Measurements from ENCODE around the gene GAGE13.
"Not testable (repeated sequence)": the region's sequence is repeated elsewhere in the genome, so short reads cannot be mapped to it uniquely, and the experiment has no call there.

Gene GAGE13

DNA sequence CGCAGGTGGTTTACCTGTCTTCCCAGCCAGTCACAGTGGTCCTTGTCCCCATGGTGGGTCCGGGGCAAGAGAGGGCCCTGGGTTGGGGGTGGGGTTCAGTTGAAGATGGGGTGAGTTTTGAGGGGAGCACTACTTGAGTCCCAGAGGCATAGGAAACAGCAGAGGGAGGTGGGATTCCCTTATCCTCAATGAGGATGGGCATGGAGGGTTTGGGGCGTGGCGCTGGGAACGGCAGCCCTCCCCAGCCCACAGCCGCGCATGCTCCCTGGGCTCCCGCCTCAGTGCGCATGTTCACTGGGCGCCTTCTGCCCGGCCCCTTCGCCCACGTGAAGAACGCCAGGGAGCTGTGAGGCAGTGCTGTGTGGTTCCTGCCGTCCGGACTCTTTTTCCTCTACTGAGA is at the start of gene GAGE13:
GAGE13 (plus strand) TSS at position 301 of the 400 bp plus-strand sequence. CDS start 1,156 bp downstream, outside the sequence.
- H3K4me1 ChIP-seq (ENCODE audit: insufficient read depth, low read length); H3K9ac ChIP-seq (ENCODE audit: low read depth, low read length); H3K36me3 ChIP-seq (ENCODE audit: insufficient read depth, low read length); H3K9me3 ChIP-seq (ENCODE audit: control insufficient read depth, insufficient read depth, low read length): not testable (repeated sequence)

DNA sequence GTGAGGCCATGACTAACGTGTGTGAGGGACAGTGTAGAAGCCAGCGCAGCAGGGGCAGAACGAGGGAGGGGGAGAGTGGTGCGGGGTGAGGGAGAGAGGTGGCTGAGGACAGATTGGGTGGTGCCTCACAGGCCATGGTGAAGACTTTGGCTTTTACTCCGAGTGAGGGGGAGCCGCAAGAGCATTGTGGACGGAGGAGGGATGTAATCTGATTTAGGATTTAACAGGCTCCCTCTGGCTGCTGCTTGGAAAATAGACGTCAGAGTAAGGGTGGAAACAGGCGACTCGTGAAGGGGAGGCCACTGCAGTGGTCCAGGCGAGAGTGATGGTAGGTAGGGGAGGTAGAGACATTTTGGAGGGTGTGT is 48.8 kb upstream of the GAGE13 start:
- Histone ChIP-seq H3K9ac (ENCODE audit: low read depth, low read length) (peak overlapping the region; percentile 3; the same call in 1 of the 2 replicates), H3K36me3 (ENCODE audit: insufficient read depth, low read length) (no peaks in the 10 kb centered on the region), H3K9me3 (ENCODE audit: control insufficient read depth, insufficient read depth, low read length) (no peaks in the 10 kb centered on the region), H3K4me1 (ENCODE audit: insufficient read depth, low read length) (no peaks in the 10 kb centered on the region; the same call in 1 of the 2 replicates)

DNA sequence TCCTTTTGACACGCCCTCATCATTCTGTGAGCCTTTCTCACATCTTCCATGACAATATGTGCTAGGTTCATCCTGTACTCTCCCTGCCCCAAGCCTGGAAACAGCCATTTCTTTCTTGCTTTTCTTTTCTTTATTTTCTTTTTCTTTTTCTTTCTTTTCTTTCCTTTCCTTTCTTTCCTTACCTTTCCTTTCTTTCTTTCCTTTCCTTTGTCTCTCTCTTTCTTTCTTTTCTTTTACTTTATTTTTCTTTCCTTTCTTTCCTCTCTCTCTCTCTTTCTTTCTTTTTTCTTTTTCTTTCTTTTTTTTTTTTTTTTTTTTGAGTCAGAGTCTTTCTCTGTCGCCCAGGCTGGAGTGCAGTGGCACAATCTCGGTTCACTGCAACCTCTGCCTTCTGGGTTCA is 47.2 kb upstream of the GAGE13 start:
- no peaks in the 10 kb centered on the region for H3K9me3 ChIP-seq (ENCODE audit: control insufficient read depth, insufficient read depth, low read length)
- H3K4me1 ChIP-seq (ENCODE audit: insufficient read depth, low read length): no peaks in the 10 kb centered on the region; the same call in 1 of the 2 replicates
- no peaks in the 10 kb centered on the region for H3K36me3 ChIP-seq (ENCODE audit: insufficient read depth, low read length)
- no peak overlapping the region for H3K9ac ChIP-seq (ENCODE audit: low read depth, low read length)

- no peaks in the 10 kb centered on the region; the same call in 1 of the 2 replicates for H3K4me1 ChIP-seq (ENCODE audit: insufficient read depth, low read length)
- H3K9ac ChIP-seq (ENCODE audit: low read depth, low read length): no peak overlapping the region
- H3K9me3 ChIP-seq (ENCODE audit: control insufficient read depth, insufficient read depth, low read length): no peaks in the 10 kb centered on the region
- H3K36me3 ChIP-seq (ENCODE audit: insufficient read depth, low read length): no peaks in the 10 kb centered on the region
Measured at GRCh38 chrX:49286136-49286535, 45.2 kb upstream of the GAGE13 start.

GRCh38 chrX:49286581-49286980 is 44.8 kb upstream of the GAGE13 start:
- H3K9ac ChIP-seq (ENCODE audit: low read depth, low read length): no peak overlapping the region

DNA sequence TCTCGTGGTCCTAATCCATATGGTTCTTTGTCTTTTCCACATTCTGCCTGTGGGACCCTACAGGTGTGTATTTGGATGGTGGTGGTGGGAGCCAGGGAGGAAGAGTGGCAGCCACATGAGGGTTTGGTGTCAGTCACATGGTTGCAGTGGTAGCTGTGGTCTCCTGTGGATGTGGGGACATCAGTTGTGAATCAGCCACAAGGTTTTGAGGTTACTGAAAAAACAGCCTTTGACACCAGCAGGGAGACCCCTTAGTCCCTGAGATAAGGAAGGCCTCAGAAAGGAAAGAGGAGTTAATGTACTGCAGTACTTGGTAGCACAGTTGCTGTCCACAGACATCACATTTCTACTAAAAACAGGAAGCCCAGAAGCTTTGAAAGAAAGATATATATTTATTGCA is 43.7 kb upstream of the GAGE13 start:
- H3K9ac ChIP-seq (ENCODE audit: low read depth, low read length): no peak overlapping the region
- no peaks in the 10 kb centered on the region; the same call in 1 of the 2 replicates for H3K4me1 ChIP-seq (ENCODE audit: insufficient read depth, low read length)
- H3K9me3 ChIP-seq (ENCODE audit: control insufficient read depth, insufficient read depth, low read length): no peaks in the 10 kb centered on the region
- H3K36me3 ChIP-seq (ENCODE audit: insufficient read depth, low read length): no peaks in the 10 kb centered on the region

More at GRCh38 chrX:49286581-49286980, 44.8 kb upstream of the GAGE13 start:
- H3K36me3 ChIP-seq (ENCODE audit: insufficient read depth, low read length): no peaks in the 10 kb centered on the region
- no peaks in the 10 kb centered on the region; the same call in 1 of the 2 replicates for H3K4me1 ChIP-seq (ENCODE audit: insufficient read depth, low read length)
- H3K9me3 ChIP-seq (ENCODE audit: control insufficient read depth, insufficient read depth, low read length): no peaks in the 10 kb centered on the region

DNA sequence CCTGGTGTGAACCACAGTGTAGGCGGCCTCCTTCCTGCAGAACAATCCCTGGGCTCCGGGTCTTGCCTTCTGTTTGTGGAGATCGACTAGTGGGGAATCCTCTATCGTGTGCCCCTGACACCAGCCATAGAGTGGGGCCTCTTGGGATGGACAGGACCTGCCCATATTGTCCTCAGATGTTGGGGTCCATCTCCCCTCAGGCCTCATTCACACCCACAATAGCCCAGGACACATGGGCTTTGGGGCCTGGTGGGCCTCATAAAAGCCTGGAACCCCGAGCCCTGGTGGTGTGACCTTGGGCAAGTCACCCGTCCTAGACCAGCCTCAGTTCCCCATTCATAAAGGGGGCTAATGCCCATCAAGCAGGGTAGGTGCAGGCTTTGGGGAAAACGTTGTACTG is 41.2 kb upstream of the GAGE13 start:
- no peaks in the 10 kb centered on the region for H3K36me3 ChIP-seq (ENCODE audit: insufficient read depth, low read length)
- H3K9me3 ChIP-seq (ENCODE audit: control insufficient read depth, insufficient read depth, low read length): no peaks in the 10 kb centered on the region
- H3K9ac ChIP-seq (ENCODE audit: low read depth, low read length): no peak overlapping the region

GRCh38 chrX:49291615-49292337 is 39.6 kb upstream of the GAGE13 start:
- Histone ChIP-seq H3K9ac (ENCODE audit: low read depth, low read length) (no peak overlapping the region), H3K4me1 (ENCODE audit: insufficient read depth, low read length) (no peaks in the 10 kb centered on the region), H3K36me3 (ENCODE audit: insufficient read depth, low read length) (no peaks in the 10 kb centered on the region), H3K9me3 (ENCODE audit: control insufficient read depth, insufficient read depth, low read length) (no peaks in the 10 kb centered on the region)

More for the DNA sequence above, 41.2 kb upstream of the GAGE13 start:
- H3K4me1 ChIP-seq (ENCODE audit: insufficient read depth, low read length): no peaks in the 10 kb centered on the region

DNA sequence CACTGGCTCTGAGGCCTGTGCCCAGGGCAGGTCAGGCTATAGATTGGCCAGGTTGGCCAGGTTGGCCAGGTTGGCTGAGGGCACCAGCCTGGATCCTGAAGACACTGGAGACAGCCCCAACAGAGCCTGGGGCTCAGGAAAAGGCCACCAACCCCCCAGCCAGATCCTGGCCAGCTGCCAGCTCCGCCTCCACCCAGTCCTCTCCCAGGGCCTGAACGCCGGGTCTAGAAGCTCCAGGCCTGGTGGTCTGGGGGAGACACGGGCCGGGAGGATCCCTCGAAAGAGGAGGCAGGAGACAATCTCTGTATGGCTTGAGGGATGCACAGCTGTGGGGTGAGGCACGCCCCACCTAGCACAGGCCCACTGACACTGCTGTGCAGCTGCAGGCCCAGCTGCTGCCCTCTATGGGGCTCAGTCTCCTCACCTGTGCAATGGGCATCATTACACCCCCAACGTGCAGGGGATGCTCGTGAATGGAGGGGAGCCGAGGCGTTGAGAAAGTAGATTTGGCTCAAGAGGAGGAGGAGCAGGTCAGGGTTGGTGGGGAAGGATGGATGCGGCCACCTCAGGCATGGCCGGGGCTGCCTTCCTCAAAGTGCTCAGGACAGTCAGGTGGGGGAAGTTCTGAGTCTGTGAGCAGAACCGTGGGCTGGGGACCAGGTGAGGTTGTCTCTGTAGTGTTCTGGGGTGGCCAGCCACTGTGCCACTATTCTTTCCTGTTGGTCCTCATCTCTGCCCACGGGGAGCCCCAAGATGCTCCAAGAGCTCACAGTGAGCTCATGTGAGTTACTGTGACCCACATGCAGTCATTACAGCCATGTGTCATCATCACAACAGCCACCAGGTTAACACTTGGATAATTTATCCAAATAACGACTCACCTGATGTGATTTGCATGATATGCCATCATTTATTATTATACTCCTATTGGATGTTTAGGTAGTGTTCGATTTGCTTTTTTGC is 38.7 kb upstream of the GAGE13 start:
- Histone ChIP-seq H3K9ac (ENCODE audit: low read depth, low read length) (no peak overlapping the region), H3K9me3 (ENCODE audit: control insufficient read depth, insufficient read depth, low read length) (no peaks in the 10 kb centered on the region), H3K4me1 (ENCODE audit: insufficient read depth, low read length) (no peaks in the 10 kb centered on the region), H3K36me3 (ENCODE audit: insufficient read depth, low read length) (no peaks in the 10 kb centered on the region)

DNA sequence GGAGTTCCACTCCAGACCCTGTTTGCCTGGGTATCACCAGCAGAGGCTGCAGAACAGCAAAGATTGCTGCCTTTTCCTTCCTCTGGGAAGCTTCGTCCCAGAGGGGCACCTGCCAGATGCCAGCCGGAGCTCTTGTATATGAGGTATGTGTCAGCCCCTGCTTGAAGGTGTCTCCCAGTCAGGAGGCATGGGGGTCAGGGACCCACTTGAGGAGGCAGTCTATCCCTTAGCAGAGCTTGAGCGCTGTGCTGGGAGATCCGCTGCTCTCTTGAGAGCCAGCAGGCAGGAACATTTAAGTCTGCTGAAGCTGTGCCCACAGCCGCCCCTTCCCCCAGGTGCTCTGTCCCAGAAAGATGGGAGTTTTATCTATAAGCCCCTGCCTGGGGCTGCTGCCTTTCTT is 32.1 kb upstream of the GAGE13 start:
- not testable (repeated sequence) for H3K9me3 ChIP-seq (ENCODE audit: control insufficient read depth, insufficient read depth, low read length); H3K36me3 ChIP-seq (ENCODE audit: insufficient read depth, low read length); H3K4me1 ChIP-seq (ENCODE audit: insufficient read depth, low read length); H3K9ac ChIP-seq (ENCODE audit: low read depth, low read length)

- Histone ChIP-seq H3K36me3 (ENCODE audit: insufficient read depth, low read length) (no peaks in the 10 kb centered on the region), H3K9me3 (ENCODE audit: control insufficient read depth, insufficient read depth, low read length) (no peaks in the 10 kb centered on the region), H3K4me1 (ENCODE audit: insufficient read depth, low read length) (no peaks in the 10 kb centered on the region), H3K9ac (ENCODE audit: low read depth, low read length) (no peak overlapping the region)
Measured at GRCh38 chrX:49300703-49301102, 30.7 kb upstream of the GAGE13 start.

DNA sequence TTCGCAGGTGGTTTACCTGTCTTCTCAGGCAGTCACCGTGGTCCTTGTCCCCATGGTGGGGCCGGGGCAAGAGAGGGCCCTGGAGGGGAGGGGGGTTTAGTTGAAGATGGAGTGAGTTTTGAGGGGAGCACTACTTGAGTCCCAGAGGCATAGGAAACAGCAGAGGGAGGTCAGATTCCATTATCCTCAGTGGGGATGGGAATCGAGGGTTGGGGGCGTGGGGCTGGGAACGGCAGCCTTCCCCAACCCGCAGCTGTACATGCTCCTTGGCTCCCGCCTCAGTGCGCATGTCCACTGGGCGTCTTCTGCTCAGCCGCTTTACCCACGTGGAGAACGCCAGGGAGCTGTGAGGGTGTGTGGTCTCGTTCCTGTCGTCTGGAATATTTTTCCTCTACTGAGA is 28.0 kb upstream of the GAGE13 start, which contains the start of gene GAGE10:
GAGE10 (plus strand) TSS at position 301 of the 400 bp plus-strand sequence. CDS start 1,214 bp downstream, outside the sequence.
- no peaks in the 10 kb centered on the region for H3K9me3 ChIP-seq (ENCODE audit: control insufficient read depth, insufficient read depth, low read length)
- no peaks in the 10 kb centered on the region for H3K4me1 ChIP-seq (ENCODE audit: insufficient read depth, low read length)
- H3K36me3 ChIP-seq (ENCODE audit: insufficient read depth, low read length): no peaks in the 10 kb centered on the region
- no peak within 1 kb of the TSS for H3K9ac ChIP-seq (ENCODE audit: low read depth, low read length)

- H3K9ac ChIP-seq (ENCODE audit: low read depth, low read length); H3K36me3 ChIP-seq (ENCODE audit: insufficient read depth, low read length); H3K9me3 ChIP-seq (ENCODE audit: control insufficient read depth, insufficient read depth, low read length): not testable (repeated sequence)
- H3K4me1 ChIP-seq (ENCODE audit: insufficient read depth, low read length): peaks cover 13% of the 10 kb centered on the region
Measured at GRCh38 chrX:49307775-49308174, 23.6 kb upstream of the GAGE13 start.

- Histone ChIP-seq H3K9me3 (ENCODE audit: control insufficient read depth, insufficient read depth, low read length) (no peaks in the 10 kb centered on the region), H3K9ac (ENCODE audit: low read depth, low read length) (peak overlapping the region; percentile 33; the same call in 1 of the 2 replicates), H3K4me1 (ENCODE audit: insufficient read depth, low read length) (peaks cover 13% of the 10 kb centered on the region), H3K36me3 (ENCODE audit: insufficient read depth, low read length) (no peaks in the 10 kb centered on the region)
Measured at GRCh38 chrX:49308604-49309269, 22.6 kb upstream of the GAGE13 start.

All from ES-I3 (cell line).